Measurements from ENCODE around the gene ELMO1.

Gene ELMO1

DNA sequence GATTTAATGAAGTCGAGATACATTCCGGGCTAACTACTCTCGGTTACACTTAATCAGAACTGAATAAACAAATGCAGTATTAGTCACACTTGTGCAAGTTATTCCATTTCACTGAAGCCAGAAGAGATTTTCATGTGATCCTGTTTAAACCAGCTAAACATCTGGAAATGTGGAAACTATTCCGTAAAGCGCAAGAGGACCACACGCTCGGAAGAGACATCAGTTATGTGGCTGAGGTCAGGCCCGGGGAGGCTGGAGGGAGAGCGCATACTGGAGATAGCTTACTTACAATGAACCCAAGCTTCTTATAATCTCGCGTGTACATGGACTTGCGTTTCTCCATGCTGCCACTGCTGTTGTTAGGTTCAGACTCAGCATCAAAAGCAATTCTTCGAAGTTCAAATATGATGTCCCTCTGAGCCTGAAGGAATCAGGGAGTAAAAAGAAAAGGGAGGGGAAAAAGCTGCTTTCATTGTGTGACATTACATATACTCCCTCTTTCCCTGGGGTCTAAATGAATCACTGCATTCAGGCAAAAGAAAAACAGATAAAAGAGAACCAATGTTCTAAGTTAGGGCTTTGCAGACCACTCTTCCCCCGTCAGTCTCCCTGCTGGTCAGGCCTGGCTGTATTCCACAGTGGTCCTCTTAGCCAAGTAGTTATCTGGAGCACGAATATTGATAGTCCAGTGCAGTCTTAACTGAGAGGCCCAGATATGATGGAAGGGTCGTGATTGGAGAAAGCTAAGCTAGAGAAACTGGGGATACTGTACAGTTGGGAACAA is 237.4 kb downstream of the ELMO1 start:
- peaks cover 81% of the 10 kb centered on the region for H3K36me3 Mint-ChIP-seq (ENCODE audit: low read depth)
- H3K4me3 Mint-ChIP-seq: no peak overlapping the region
- H3K4me1 Mint-ChIP-seq (ENCODE audit: low read depth): peaks cover 9% of the 10 kb centered on the region
- no peak overlapping the region for H3K27ac Mint-ChIP-seq
- H3K9me3 Mint-ChIP-seq: no peaks in the 10 kb centered on the region
- no peaks in the 10 kb centered on the region for H3K27me3 Mint-ChIP-seq

DNA sequence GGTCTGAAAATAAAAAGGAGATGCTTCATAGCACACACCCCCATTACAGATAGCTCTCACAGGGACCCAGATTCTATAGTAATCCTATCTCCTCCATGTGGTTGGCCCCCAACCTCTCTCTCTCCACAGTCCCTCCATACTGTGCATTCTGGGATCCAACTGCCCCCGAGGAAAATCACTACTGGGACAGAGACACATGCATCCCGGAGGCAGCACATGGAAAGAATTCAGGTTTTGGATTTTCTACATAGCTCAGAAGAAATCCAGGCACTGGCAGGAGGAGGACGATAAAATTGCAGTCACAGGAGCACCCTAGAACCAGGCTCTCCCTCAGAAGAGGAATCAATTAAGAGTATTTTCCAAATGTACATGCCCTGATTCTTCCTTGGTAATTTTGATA is 239.5 kb downstream of the ELMO1 start:
- H3K27ac Mint-ChIP-seq: peak overlapping the region; percentile 18
- H3K9me3 Mint-ChIP-seq: no peaks in the 10 kb centered on the region
- peaks cover 84% of the 10 kb centered on the region for H3K36me3 Mint-ChIP-seq (ENCODE audit: low read depth)

DNA sequence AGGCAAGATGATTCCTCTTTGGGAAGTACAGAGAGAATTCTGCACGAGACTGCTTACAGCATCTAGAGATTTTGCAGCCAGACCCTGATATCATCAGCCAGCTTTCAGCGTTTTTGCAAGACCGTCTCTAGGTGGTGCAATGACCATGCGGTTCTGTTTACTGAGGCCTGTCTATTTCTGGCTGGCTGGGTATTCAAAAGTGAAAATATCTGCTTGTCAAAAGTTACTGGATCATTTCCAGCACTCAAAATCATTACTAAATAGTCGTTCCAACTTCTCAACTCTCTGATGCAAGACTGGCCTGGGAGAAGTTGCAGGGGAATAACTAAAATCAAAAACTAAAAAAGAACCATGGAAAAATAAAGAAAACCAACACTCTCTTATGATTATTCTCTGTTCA is 240.1 kb downstream of the ELMO1 start:
- Mint-ChIP-seq H3K4me1 (ENCODE audit: low read depth) (peaks cover 4% of the 10 kb centered on the region), H3K4me3 (no peak overlapping the region), H3K9me3 (no peaks in the 10 kb centered on the region), H3K36me3 (ENCODE audit: low read depth) (peaks cover 84% of the 10 kb centered on the region), H3K27me3 (no peaks in the 10 kb centered on the region), H3K27ac (peak overlapping the region; percentile 18)

More for the DNA sequence above, 239.5 kb downstream of the ELMO1 start:
- Mint-ChIP-seq H3K4me3 (no peak overlapping the region), H3K27me3 (no peaks in the 10 kb centered on the region), H3K4me1 (ENCODE audit: low read depth) (peaks cover 4% of the 10 kb centered on the region)

DNA sequence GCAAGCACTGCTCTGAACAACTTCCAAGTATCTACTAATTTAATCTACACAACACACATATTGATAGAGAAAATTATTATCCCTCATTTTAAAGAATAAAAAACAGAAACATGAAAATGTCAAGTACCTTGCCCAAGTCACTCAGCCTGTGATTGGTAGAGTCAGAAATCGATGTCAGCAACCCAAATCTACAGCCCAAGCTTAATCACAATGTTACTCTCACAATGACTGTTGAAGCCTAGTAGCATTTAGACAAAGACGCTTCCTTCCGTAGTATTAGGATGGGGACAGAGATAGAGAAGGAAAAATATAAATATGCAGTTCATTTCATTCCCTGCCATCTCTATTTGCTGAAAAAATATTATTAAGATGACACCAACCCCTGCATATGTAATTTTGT is 242.5 kb downstream of the ELMO1 start:
- Mint-ChIP-seq H3K27me3 (no peaks in the 10 kb centered on the region), H3K27ac (peak overlapping the region; percentile 47), H3K4me1 (ENCODE audit: low read depth) (peaks cover 4% of the 10 kb centered on the region), H3K9me3 (no peaks in the 10 kb centered on the region), H3K36me3 (ENCODE audit: low read depth) (peaks cover 78% of the 10 kb centered on the region), H3K4me3 (no peak overlapping the region)

DNA sequence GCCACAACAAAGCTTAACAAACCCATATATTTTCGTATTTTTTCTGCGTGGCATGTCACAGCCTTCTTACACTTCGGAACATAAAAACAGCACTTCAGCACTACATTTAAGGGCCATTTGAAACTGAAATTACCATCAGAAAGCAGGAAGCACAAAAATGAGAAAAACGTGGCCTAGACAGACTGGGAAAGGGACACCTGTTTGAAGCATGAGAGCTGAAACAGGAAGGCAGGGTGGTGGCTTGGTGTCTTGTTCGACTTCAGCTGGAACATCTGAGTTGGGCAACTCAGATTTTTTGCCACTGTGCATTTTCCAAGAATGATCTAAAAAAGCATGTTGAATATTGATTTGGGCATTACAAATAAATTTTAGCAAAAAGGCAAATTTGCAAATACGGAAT is 243.2 kb downstream of the ELMO1 start:
- peaks cover 78% of the 10 kb centered on the region for H3K36me3 Mint-ChIP-seq (ENCODE audit: low read depth)
- no peak overlapping the region for H3K4me3 Mint-ChIP-seq
- H3K9me3 Mint-ChIP-seq: no peaks in the 10 kb centered on the region
- H3K27me3 Mint-ChIP-seq: no peaks in the 10 kb centered on the region
- H3K4me1 Mint-ChIP-seq (ENCODE audit: low read depth): peaks cover 4% of the 10 kb centered on the region
- H3K27ac Mint-ChIP-seq: no peak overlapping the region

DNA sequence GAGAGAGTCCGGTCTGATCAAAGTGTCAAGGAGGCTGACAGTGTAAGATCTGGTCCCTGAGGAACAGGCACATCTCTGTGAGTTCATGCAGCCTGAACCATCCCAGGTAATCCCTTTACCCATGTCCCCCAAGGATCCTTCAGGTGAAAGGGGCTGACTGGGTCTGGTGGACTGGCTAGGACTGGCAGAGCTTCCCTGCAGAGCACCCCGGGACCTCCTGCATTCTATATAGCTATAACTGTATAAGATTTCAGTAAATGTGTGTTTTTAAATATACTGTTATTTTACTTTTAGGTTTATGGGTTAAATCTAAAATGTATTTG is 246.8 kb downstream of the ELMO1 start:
- Mint-ChIP-seq H3K36me3 (ENCODE audit: low read depth) (peaks cover 66% of the 10 kb centered on the region), H3K4me1 (ENCODE audit: low read depth) (peaks cover 4% of the 10 kb centered on the region), H3K27ac (no peak overlapping the region), H3K27me3 (no peaks in the 10 kb centered on the region), H3K9me3 (no peaks in the 10 kb centered on the region), H3K4me3 (no peak overlapping the region)

DNA sequence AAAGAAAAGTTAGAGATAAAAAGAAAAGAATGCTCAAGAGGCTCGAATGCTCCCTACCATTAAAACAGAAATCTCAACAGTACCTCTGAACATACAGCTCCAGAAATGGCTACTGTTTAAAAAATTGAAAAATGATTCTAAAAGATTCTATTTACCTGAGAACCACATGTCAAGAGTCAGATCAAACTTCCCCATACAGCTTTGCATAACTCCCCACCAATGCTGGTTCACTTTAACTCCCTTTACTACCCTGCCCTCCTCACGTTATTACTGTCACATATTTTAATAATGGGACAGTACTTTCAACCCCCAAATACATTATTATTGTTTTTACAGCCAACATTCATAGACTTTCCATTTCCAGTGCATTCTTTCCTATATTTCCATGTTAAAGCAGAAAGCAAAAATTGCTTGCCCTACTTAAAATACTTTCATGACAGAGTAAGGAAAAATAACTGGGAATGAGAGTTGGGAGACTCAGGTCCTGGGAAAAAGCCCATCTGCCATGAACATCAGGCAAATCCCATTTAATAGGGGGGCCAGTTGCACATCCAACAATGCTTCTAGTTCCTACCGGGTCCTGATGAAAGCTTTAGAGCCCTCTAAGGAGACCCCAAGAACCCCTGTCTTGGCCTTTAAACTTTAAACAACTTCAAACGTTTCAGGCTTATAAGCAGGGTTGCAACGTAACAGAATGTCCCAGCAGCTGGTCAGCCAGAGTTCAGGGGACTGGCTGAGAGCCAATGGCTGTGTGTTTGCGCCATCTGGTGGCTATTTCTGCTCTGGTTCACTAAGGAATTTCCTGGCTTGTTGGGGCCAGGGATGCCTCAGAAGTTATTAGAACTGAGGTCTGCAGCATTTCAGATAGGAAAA is 247.4 kb downstream of the ELMO1 start:
- Mint-ChIP-seq H3K36me3 (ENCODE audit: low read depth) (peaks cover 60% of the 10 kb centered on the region), H3K4me3 (no peak overlapping the region), H3K27me3 (no peaks in the 10 kb centered on the region), H3K27ac (peak overlapping the region; percentile 5), H3K4me1 (ENCODE audit: low read depth) (peaks cover 4% of the 10 kb centered on the region), H3K9me3 (no peaks in the 10 kb centered on the region)

DNA sequence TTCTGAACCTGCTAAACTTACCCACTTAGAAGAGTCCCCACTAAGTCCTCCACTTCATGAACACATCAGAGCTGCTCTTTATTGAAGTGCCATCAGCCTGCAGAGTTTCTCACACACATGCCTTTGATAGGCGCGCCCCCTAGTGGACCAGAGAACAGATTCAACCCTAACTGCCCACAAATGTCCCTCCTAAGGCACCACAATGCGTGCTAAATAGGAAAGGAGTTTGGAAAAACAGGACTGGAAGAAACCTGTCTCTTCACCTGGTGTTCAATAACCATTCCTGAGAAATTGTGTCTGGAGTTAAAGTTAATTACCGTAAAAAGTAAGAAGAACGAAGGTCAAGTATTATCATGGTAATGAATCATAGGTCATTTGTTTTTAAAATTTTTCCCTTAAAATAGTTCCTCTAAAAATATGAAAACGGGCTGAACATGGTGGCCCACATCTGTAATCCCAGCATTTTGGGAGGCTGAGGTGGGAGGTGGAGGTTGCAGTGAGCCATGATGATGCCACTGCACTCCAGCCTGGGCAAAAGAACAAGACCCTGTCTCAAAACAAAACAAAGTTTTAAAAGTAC is 249.7 kb downstream of the ELMO1 start:
- Mint-ChIP-seq H3K4me3 (no peak overlapping the region), H3K4me1 (ENCODE audit: low read depth) (no peaks in the 10 kb centered on the region), H3K27ac (no peak overlapping the region), H3K9me3 (no peaks in the 10 kb centered on the region), H3K27me3 (no peaks in the 10 kb centered on the region), H3K36me3 (ENCODE audit: low read depth) (peaks cover 43% of the 10 kb centered on the region)

DNA sequence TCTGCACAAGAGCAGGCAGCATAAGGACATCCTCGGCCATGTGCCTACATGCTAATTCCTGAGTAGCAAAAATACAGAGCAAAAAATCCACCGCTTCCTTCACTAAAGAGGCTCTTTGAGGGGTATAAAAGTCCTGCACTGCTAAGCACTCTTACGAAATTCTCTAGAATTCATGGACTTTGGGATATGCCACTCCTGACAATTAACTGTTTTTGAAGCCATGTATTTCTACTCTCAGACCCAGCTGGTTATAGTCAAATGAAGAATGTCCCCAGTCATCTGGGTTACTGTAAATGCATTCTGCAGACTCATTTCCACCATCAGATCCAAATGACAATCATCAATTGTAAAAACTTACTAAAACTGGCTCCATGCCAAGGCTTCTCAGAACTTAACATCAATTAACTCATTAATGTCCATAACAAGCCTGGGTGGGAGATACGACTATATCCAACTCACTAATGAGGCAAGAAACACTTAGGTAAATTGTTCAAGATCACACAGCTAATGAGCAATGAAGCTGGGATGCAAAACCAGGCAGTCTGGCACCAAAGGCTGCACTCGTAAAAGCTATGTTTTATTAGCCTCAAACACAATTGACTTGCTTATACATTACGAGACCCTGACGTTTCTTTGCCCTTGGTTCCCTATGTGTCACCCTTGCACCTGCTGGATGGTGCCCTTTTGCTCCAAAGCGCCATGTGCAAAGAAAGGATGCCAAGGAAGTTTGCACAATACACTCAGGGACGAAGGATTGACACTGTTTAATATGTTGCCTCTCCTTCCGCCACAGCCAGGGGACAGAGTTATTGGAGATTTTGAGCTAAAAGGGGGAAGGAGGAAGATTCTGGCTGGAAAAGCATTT is 250.4 kb downstream of the ELMO1 start:
- Mint-ChIP-seq H3K4me3 (no peak overlapping the region), H3K4me1 (ENCODE audit: low read depth) (no peaks in the 10 kb centered on the region), H3K27ac (no peak overlapping the region), H3K36me3 (ENCODE audit: low read depth) (peaks cover 40% of the 10 kb centered on the region), H3K27me3 (no peaks in the 10 kb centered on the region), H3K9me3 (no peaks in the 10 kb centered on the region)

DNA sequence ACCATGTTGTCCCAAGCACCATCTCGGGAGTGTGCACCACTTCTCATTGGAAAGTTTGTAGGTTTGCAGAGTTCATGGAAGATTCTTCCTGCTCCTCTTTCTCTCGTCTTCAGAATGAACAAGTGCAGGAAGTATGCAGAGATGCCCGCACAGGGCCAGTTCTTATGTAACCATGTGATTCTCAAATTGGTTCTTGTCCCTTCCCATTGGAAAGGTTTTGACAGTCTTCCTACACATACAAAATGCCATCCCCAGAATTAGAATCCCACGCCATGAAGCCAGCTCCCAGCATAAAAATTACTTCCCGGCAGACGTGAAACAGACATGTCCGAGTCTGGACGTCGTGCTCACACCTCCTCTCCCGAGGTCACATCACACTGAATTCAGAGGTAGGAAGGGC is 251.6 kb downstream of the ELMO1 start:
- no peak overlapping the region for H3K27ac Mint-ChIP-seq
- no peaks in the 10 kb centered on the region for H3K27me3 Mint-ChIP-seq
- no peaks in the 10 kb centered on the region for H3K9me3 Mint-ChIP-seq
- H3K36me3 Mint-ChIP-seq (ENCODE audit: low read depth): peaks cover 30% of the 10 kb centered on the region
- H3K4me3 Mint-ChIP-seq: no peak overlapping the region
- H3K4me1 Mint-ChIP-seq (ENCODE audit: low read depth): no peaks in the 10 kb centered on the region

DNA sequence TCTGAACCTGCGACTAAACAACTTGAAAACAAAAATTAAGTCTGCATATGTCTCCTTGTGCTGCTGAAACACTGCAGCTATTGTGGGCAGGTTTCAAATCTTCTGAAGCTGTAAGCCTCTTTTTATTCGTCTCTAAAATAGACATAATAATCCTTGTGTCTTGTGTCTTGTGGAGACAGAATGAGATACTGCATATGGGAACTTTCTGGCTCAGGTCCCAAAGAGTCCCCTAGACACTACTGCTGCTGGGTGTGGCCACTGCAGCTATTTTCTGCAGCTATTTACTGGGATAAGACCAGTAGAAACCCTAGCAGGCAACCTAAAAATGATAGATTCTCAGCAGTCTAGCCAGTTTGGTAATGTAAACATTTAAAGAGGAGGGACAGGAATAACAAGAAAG is 252.0 kb downstream of the ELMO1 start:
- H3K27ac Mint-ChIP-seq: no peak overlapping the region
- H3K9me3 Mint-ChIP-seq: no peaks in the 10 kb centered on the region
- H3K27me3 Mint-ChIP-seq: no peaks in the 10 kb centered on the region
- H3K4me1 Mint-ChIP-seq (ENCODE audit: low read depth): no peaks in the 10 kb centered on the region
- peaks cover 34% of the 10 kb centered on the region for H3K36me3 Mint-ChIP-seq (ENCODE audit: low read depth)
- no peak overlapping the region for H3K4me3 Mint-ChIP-seq

DNA sequence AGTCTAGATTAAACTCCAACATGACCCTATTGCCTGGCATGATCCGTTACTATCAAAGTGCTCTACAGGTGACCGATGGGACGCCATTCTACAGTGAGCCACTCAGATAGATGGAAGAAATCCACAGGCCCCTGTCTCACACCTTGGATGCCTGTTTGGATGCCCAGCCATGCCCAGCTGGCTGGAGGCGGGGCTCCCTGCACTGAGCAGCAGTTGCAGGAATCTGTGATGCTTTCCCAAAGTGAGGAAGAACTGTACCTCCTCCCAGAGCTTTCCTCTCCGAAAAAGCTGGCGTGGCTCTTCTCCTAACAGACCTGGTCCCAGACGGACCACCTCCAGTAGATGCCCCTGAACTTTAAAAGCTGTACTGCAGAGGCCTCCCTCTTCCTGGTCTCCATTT is 253.3 kb downstream of the ELMO1 start:
- Mint-ChIP-seq H3K4me1 (ENCODE audit: low read depth) (no peaks in the 10 kb centered on the region), H3K27me3 (no peaks in the 10 kb centered on the region), H3K36me3 (ENCODE audit: low read depth) (peaks cover 30% of the 10 kb centered on the region), H3K4me3 (no peak overlapping the region), H3K27ac (no peak overlapping the region), H3K9me3 (no peaks in the 10 kb centered on the region)

DNA sequence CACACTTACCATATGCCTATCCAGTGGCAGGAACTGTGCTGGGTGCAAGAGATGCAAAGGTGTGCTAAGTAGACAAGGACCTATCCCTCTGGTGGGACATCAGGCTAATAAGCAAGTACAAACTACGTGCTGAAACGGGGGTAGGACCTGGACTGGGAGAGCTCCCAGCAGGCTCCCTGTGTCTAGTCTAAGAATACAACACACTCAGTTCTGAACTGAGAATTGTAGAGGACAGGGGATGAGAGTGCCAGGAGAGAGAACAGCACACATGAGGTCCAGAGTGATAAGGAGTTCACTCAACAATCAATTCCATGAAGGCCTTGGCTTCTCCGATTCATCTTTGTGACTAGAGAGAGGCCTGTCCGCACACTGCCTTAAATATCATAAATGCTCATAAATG is 253.7 kb downstream of the ELMO1 start:
- Mint-ChIP-seq H3K27me3 (no peaks in the 10 kb centered on the region), H3K27ac (no peak overlapping the region)

DNA sequence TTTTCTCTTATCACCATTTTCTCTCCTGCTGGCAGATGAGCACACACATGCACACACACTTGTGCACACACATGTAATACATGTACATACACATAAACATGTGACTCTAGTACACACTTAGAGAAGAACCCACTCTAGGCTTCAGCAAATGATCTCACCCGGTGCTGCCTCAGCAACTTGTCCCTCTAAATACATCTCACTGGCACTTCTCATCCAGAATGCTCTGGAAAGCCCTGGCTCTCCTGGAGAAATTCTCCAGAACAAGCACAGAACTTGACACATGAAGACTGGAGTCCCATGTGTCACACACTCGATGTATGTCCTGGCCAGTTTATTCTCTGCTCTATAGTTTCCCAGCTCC is 254.9 kb downstream of the ELMO1 start:
- Mint-ChIP-seq H3K27me3 (no peaks in the 10 kb centered on the region), H3K27ac (no peak overlapping the region), H3K36me3 (ENCODE audit: low read depth) (peaks cover 25% of the 10 kb centered on the region), H3K4me1 (ENCODE audit: low read depth) (no peaks in the 10 kb centered on the region), H3K9me3 (no peaks in the 10 kb centered on the region), H3K4me3 (no peak overlapping the region)

More for the DNA sequence above, 253.7 kb downstream of the ELMO1 start:
- peaks cover 29% of the 10 kb centered on the region for H3K36me3 Mint-ChIP-seq (ENCODE audit: low read depth)
- no peaks in the 10 kb centered on the region for H3K9me3 Mint-ChIP-seq
- no peaks in the 10 kb centered on the region for H3K4me1 Mint-ChIP-seq (ENCODE audit: low read depth)
- no peak overlapping the region for H3K4me3 Mint-ChIP-seq

Measured in stimulated activated naive CD8-positive, alpha-beta T cell treated with anti-CD3 and anti-CD28 coated beads, Interleukin-15, Interleukin-2, amounts not matched to agents 100 ng/mL and 50 ng/mL, for 24 hours (primary cell).